Measurements from ENCODE around the gene ARX.

DNA sequence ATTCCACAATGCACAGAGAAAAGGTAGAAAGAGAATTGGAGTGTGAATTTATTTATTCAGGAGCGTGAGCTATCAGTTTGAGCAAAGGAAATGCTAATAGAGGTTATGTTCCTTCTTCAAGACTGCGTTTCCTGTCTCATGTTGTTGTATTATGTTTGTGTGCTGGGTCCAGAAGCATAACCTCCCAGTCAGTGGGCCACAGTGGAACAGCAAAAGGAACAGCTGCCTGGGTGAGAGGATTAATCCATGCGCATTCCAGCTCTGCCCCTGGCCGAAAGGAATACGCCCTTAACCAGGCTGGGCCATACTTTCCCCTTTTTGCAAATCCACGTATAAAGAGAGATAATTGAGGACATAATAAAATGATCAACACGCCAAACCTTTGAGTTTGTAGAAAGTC is 32.4 kb upstream of the ARX start:
- TF ChIP-seq EZH2phosphoT487 (IDR thresholded peaks at IDR 0.05; ENCODE audit: insufficient read depth, low read depth): no peak
- TF ChIP-seq EZH2 (IDR thresholded peaks at IDR 0.05; ENCODE audit: insufficient read depth, poor library complexity, severe bottlenecking): no peak

All from GM23248 (cell line).